ENCODE results near the gene PDE2A.

PDE2A gene

GRCh38 chr11:72720047-72720446 is 45.8 kb upstream of the PDE2A start:
- TF ChIP-seq CTCF (IDR thresholded peaks at IDR 0.05; ENCODE audit: low read length, missing control alignments) = no peak
- DNase-seq (ENCODE audit: low read depth) = no peak
- peak overlapping the region; percentile 12 for H3K4me3 ChIP-seq (replicated peaks; ENCODE audit: low read depth, low read length)

GRCh38 chr11:72719551-72719950 is 45.3 kb upstream of the PDE2A start:
- TF ChIP-seq CTCF (IDR thresholded peaks at IDR 0.05; ENCODE audit: low read length, missing control alignments) = no peak
- no peak overlapping the region for H3K4me3 ChIP-seq (replicated peaks; ENCODE audit: low read depth, low read length)
- no peak for DNase-seq (ENCODE audit: low read depth)

DNA sequence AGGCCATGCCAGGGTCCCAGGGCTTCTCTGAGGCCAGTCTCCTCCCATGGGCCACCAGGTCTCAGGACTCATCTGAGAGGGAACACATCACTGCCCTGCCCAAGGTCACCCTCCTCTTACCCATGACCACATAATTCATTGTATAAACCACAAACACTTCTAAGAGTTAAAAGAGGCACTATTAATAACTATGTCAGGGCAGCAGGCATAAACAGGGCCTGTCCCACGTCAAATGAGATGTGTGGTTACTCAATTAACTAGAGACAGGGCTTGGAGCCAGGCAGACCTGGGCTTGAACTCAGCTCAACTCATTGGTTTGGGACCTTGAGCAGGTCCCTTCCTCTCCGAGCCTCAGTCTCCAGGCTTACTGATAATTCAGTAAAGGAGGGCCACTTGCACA is 44.9 kb upstream of the PDE2A start:
- H3K4me3 ChIP-seq (replicated peaks; ENCODE audit: low read depth, low read length) = no peak overlapping the region
- DNase-seq (ENCODE audit: low read depth) = peak; percentile 55
- no peak for TF ChIP-seq CTCF (IDR thresholded peaks at IDR 0.05; ENCODE audit: low read length, missing control alignments)

DNA sequence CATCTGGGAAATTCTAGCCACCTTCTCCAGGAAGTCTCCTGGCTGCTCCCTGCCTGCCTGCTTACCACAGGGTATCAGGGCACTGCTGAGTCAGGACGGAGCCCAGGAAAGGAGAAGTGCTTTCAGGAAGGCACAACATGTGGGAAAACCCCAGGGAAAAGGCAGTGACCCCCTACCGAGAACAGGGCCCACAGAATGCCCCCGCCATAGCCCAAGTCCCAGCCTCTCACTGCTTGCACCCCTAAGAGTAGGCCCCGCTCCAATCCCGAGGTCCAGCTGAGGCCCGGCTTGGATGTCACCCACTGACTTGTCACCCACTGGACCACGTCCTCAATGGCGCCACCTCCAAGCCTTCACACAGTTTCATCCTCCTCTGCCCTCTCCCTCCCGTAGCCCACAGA is 43.9 kb upstream of the PDE2A start:
- no peak for TF ChIP-seq CTCF (IDR thresholded peaks at IDR 0.05; ENCODE audit: low read length, missing control alignments)

GRCh38 chr11:72716788-72717435 is 42.7 kb upstream of the PDE2A start:
- H3K4me3 ChIP-seq (replicated peaks; ENCODE audit: low read depth, low read length) = no peak overlapping the region
- no peak for DNase-seq (ENCODE audit: low read depth)
- no peak for TF ChIP-seq CTCF (IDR thresholded peaks at IDR 0.05; ENCODE audit: low read length, missing control alignments)

More for the DNA sequence above, 43.9 kb upstream of the PDE2A start:
- no peak overlapping the region for H3K4me3 ChIP-seq (replicated peaks; ENCODE audit: low read depth, low read length)
- DNase-seq (ENCODE audit: low read depth) = no peak

- TF ChIP-seq CTCF (IDR thresholded peaks at IDR 0.05; ENCODE audit: low read length, missing control alignments) = no peak
- no peak overlapping the region for H3K4me3 ChIP-seq (replicated peaks; ENCODE audit: low read depth, low read length)
- peak; percentile 10 for DNase-seq (ENCODE audit: low read depth)
These were observed 42.1 kb upstream of the PDE2A start for GRCh38 chr11:72716290-72716689.

GRCh38 chr11:72712841-72713240 is 38.6 kb upstream of the PDE2A start:
- DNase-seq (ENCODE audit: low read depth) = no peak
- H3K4me3 ChIP-seq (replicated peaks; ENCODE audit: low read depth, low read length) = no peak overlapping the region

More at GRCh38 chr11:72712841-72713240, 38.6 kb upstream of the PDE2A start:
- TF ChIP-seq CTCF (IDR thresholded peaks at IDR 0.05; ENCODE audit: low read length, missing control alignments) = no peak

Measured in fibroblast of pulmonary artery (primary cell).